GM19043 (cell line): ENCODE data around the gene SLC38A6.

ENCODE experiments used
- ATAC-seq: cut with Tn5 transposase; IDR thresholded peaks from one replicate; pipeline ENCODE4 v1.9.1; 2021; ENCODE audit warnings: low read depth; ENCODE audit not compliant: unreplicated experiment

The SLC38A6 gene

GRCh38 chr14:61099216-61099835 lies 118.3 kb downstream of the SLC38A6 start:
- ATAC-seq = no peak

- no peak for ATAC-seq
Measured at GRCh38 chr14:61101803-61102548, 120.9 kb downstream of the SLC38A6 start.
